Adrenal gland (tissue), 5 donors: ENCODE measurements around the gene NSD1.

Experiments
- POLR2A ChIP-seq, 2 donors: fragments of 450-650 bp; IDR thresholded peaks; one replicate each; pipeline ENCODE4 v1.6.1; 2017; ENCODE audit warnings: antibody characterized with exemption in 2 of 2, mild to moderate bottlenecking in 2 of 2, moderate library complexity in 1 of 2
- TF ChIP-seq, protein P1 (sequence below), 6 experiments: fragments of 450-650 bp in 4 of 6; fragments of 200-600 bp in 2 of 6; sonication (generic) in 1 of 6; IDR thresholded peaks; 1 replicate in 5 of 6; 2 replicates in 1 of 6; pipeline versions ENCODE4 v1.5.1 to v1.8.0; 2016 to 2021; ENCODE audit warnings: antibody characterized with exemption in 6 of 6, mild to moderate bottlenecking in 2 of 6, moderate library complexity in 1 of 6
- donor health status: DM: no; HTN: no; CAD: no.

DNA sequence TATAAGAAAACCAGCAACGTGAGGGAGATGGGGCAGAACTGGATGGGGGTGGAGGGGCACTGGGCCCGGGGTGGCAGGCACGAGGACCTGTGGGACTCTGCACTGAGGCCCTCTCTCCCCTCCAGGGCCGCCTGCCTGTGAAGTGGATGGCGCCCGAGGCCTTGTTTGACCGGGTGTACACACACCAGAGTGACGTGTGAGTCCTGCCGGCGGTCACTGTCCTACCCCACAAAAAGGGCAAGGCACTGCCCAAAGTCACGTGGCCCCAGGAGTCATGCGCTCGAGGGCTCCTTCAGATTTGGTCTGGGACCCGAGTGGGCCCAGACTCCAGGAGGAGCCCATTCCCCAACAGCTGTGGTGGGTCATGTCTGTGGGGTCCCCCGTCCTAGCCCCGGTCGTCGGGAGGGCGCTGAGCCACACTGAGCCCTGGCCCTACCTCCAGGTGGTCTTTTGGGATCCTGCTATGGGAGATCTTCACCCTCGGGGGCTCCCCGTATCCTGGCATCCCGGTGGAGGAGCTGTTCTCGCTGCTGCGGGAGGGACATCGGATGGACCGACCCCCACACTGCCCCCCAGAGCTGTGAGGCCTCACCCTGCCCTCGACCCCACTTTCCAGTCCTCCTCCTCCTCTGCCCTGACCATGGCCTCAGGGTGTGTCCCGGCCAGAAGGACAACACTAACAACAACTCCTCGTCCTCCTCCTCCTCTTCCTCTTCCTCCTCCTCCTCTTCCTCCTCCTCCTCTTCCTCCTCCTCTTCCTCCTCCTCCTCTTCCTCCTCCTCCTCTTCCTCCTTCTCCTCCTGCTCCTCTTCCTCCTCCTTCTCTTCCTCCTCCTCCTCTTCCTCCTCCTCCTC lies 37.2 kb upstream of the NSD1 start:
- TF ChIP-seq, protein P1, sequence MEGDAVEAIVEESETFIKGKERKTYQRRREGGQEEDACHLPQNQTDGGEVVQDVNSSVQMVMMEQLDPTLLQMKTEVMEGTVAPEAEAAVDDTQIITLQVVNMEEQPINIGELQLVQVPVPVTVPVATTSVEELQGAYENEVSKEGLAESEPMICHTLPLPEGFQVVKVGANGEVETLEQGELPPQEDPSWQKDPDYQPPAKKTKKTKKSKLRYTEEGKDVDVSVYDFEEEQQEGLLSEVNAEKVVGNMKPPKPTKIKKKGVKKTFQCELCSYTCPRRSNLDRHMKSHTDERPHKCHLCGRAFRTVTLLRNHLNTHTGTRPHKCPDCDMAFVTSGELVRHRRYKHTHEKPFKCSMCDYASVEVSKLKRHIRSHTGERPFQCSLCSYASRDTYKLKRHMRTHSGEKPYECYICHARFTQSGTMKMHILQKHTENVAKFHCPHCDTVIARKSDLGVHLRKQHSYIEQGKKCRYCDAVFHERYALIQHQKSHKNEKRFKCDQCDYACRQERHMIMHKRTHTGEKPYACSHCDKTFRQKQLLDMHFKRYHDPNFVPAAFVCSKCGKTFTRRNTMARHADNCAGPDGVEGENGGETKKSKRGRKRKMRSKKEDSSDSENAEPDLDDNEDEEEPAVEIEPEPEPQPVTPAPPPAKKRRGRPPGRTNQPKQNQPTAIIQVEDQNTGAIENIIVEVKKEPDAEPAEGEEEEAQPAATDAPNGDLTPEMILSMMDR (IDR thresholded peaks at IDR 0.05) = no peak
- TF ChIP-seq POLR2A (IDR thresholded peaks at IDR 0.05) = no peak
